ENCODE results near the gene CCND1. TPM values are rescaled to one million over a fixed set of nuclear protein-coding genes. Genes with fewer than 3 reads are reported as not detected.

CCND1 gene
- total RNA-seq, 1 donor, result 770 TPM

DNA sequence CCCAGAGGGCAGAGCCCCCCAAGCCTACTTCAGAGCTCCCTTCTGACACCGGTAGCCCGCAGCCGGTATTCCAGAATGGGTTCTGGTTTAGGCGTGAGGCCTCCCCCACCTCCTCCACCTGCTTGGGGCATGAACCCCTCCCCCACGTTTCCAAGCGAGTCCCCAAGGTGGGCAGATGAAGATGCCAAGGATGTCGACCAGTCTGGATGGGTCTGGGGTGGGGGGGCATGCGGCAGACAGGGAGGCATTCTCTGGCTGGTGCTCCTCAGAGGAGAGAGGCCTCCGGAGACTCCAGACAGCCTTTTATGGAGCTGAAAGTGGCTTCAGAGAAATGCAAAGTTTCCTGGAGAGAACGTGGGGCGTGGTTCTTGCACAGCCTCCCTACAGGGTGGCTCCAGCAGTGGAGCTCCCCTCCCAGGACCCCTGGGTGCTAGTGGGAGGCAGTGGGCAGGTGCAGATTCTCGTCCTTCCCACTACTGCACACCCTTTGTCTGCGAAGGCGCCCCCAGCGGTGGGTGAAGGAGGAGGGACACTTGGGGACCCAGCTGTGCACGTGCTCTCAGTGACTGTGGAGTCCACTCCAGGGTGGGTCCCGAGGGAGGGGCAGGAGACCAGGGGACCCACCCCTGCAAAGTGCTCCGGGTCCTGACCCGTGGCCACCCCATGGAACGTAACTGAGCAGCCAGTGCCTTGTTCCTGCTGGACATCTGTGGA lies 4.2 kb downstream of the CCND1 start:
- TF ChIP-seq, protein P1, sequence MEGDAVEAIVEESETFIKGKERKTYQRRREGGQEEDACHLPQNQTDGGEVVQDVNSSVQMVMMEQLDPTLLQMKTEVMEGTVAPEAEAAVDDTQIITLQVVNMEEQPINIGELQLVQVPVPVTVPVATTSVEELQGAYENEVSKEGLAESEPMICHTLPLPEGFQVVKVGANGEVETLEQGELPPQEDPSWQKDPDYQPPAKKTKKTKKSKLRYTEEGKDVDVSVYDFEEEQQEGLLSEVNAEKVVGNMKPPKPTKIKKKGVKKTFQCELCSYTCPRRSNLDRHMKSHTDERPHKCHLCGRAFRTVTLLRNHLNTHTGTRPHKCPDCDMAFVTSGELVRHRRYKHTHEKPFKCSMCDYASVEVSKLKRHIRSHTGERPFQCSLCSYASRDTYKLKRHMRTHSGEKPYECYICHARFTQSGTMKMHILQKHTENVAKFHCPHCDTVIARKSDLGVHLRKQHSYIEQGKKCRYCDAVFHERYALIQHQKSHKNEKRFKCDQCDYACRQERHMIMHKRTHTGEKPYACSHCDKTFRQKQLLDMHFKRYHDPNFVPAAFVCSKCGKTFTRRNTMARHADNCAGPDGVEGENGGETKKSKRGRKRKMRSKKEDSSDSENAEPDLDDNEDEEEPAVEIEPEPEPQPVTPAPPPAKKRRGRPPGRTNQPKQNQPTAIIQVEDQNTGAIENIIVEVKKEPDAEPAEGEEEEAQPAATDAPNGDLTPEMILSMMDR (IDR thresholded peaks at IDR 0.05; ENCODE audit: insufficient read depth, low read length), result no peak
- no peak for DNase-seq (ENCODE audit: low read depth)
- peak overlapping the region; percentile 98 for H3K4me3 ChIP-seq (ENCODE audit: low read depth, low read length)

DNA sequence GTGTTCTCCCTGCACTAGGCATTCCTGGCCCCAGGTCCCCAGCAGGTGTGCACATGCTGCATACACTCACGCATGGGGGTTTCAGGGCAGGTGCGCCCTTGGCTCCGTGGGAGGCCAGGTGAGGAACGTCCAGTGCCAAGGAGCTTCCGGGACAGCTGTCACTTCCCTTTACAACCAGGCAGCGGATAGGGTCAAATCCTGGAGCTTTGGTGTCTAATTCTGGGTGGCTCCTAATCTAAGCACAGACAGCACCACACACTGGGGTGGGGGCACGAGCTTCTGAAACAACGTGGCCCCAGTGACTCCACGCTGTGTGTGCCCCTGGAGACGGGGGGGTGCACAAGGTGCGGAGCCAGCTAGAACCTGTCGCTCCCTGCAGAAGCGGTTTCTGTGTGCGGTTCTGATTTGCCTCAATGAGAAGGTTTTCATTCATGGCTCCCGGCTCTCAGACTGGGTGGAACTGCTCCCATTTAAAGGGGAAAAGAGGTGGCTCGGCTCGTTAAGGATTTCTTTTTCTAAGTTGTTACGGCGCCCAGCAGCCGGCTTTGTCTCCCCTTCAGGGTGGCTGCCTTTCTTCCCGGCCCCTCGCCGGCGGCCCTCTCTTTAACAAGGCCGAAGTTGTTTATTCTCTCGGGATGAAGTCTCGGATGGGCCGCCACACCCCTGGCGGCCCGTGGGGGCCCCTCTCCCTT lies 5.0 kb downstream of the CCND1 start:
- TF ChIP-seq, protein P1 (IDR thresholded peaks at IDR 0.05; ENCODE audit: insufficient read depth, low read length), result no peak
- peak overlapping the region; percentile 3 for H3K4me3 ChIP-seq (ENCODE audit: low read depth, low read length)
- no peak for DNase-seq (ENCODE audit: low read depth)

DNA sequence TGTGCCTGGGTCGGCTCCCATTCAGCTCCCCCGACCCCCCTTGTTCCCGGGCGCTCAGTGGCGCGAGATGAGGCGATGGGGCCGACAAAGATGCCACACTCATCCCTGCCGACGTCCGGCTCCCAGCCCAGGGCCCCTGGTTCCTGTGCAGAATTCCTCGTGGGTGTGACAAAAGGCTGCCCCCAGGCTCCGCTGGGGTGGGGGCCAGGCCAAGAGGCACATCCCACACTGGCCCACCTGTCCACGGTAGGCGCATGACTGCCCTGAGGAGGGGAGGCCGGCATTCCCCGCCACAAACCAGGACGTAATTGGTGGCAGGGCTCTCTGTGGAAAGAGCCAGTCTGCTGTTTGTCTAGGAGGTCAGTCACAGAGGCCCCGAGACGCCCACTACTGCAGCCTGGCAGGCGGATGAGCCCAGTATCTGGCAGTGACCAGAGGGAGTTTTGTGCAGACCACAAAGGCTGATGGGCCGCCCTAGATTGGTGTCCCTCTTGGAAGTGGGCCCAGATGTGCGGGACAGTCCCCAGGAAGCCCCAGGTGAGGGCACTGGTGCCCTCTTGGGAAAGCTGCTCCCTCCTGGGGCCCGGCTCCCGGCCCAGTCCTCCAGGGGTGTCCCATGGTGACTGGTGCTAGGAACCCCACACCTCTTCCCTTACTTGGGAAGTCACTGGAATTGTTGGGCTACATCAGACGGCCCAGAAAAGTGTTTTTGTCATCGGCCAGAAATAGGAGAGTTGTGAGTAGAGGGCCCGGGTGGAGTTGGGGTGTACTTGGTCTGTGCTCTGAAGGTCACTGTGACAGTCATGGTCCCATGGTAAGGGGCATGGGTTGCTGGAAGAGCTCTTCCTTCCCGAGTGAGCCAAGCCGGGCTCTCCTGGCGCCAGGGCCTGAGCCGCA lies 5.8 kb downstream of the CCND1 start:
- TF ChIP-seq, protein P1 (IDR thresholded peaks at IDR 0.05; ENCODE audit: insufficient read depth, low read length), result no peak
- no peak for DNase-seq (ENCODE audit: low read depth)
- no peak overlapping the region for H3K4me3 ChIP-seq (ENCODE audit: low read depth, low read length)

DNA sequence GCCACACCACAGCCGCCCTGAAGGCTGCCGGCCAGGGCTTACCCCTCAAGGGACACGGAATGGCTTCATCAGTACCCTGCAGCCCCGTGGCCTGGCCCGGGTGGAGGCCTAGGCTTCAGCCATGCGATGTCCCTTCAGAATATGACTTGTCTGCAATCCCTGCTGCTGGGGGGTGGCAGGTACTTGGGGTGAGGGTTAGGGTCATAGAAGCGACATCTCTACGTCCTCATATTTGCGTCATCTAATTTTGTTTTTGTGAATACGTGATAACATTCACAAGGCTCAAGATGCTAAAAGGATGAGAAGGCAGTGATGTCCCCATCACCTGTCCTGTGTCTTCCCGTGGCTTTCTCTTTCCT lies 6.4 kb downstream of the CCND1 start:
- no peak for DNase-seq (ENCODE audit: low read depth)
- TF ChIP-seq, protein P1 (IDR thresholded peaks at IDR 0.05; ENCODE audit: insufficient read depth, low read length), result no peak
- no peak overlapping the region for H3K4me3 ChIP-seq (ENCODE audit: low read depth, low read length)

DNA sequence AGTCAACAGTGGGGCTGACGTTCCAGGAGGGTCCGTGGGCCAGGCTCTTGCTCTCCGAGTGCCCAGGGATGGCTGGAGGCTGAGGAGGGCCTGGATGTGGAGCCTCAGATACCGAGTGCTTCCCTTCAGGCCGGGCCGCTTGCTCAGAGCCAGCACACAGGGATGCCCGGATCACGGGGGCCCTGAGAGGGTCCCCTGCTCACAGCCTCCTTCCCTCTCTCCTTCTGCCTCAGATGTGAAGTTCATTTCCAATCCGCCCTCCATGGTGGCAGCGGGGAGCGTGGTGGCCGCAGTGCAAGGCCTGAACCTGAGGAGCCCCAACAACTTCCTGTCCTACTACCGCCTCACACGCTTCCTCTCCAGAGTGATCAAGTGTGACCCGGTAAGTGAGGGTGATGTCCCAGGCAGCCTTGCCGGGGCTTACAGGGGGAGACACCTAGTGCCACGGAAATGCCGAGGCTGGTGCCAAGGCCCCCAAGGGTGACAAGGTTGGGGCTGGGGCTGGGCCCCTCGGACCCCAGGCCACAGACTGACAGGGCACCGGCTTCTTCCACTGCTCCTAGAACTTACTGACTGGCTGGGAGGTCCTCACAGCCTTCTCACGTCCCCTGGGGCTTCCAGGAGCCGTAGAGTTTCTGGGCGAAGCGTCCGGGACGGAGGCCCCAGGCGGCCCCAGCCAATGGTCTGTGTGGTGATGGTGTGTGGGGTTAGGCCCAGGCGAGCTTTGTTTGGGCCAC lies 7.0 kb downstream of the CCND1 start:
- no peak for DNase-seq (ENCODE audit: low read depth)

More for the DNA sequence above, 7.0 kb downstream of the CCND1 start:
- no peak overlapping the region for H3K4me3 ChIP-seq (ENCODE audit: low read depth, low read length)
- TF ChIP-seq, protein P1 (IDR thresholded peaks at IDR 0.05; ENCODE audit: insufficient read depth, low read length), result no peak
